ENCODE data around the gene GRM8.

The GRM8 gene

DNA sequence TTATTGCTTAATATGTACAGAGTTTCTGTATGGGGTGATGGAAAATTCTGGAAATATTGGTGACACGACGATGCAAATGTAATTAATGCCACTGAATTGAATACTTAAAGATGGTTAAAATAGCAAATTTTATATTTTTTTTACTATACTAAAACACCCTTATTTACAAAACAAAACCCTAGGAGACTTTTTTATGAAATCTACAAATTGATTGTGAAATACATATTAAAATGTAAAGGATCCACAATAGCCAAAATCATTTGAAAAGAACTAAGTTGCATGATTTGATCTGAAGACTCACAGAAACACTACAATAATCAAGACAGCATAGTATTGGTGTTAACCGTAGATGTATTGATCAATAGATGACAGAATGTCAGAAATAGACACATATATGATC, 252.0 kb downstream of the GRM8 start:
- no peak for TF ChIP-seq SIN3A (IDR thresholded peaks at IDR 0.05; ENCODE audit: borderline replicate concordance, insufficient read depth, low read length)

DNA sequence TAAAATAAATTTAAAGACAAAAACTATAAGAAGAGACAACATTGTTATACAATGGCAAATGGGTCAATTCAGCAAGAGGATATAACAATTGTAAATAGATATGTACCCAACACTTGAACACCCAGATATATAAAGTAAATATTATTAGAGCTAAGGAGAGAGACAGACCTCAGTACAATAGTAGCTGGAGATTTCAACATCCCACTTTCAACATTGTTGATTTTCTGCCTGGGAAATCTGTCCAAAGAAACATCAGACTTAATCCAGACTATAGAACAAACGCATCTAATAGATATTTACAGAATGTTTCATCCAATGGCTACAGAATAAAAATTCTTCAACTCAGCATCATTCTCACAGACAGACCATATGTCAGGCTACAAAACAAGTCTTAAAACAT, 256.1 kb downstream of the GRM8 start:
- no peak for TF ChIP-seq FOXP2 (optimal IDR thresholded peaks at IDR 0.05; ENCODE audit: borderline replicate concordance, extremely low read depth, extremely low read length, insufficient read depth)
- TF ChIP-seq, protein P1, sequence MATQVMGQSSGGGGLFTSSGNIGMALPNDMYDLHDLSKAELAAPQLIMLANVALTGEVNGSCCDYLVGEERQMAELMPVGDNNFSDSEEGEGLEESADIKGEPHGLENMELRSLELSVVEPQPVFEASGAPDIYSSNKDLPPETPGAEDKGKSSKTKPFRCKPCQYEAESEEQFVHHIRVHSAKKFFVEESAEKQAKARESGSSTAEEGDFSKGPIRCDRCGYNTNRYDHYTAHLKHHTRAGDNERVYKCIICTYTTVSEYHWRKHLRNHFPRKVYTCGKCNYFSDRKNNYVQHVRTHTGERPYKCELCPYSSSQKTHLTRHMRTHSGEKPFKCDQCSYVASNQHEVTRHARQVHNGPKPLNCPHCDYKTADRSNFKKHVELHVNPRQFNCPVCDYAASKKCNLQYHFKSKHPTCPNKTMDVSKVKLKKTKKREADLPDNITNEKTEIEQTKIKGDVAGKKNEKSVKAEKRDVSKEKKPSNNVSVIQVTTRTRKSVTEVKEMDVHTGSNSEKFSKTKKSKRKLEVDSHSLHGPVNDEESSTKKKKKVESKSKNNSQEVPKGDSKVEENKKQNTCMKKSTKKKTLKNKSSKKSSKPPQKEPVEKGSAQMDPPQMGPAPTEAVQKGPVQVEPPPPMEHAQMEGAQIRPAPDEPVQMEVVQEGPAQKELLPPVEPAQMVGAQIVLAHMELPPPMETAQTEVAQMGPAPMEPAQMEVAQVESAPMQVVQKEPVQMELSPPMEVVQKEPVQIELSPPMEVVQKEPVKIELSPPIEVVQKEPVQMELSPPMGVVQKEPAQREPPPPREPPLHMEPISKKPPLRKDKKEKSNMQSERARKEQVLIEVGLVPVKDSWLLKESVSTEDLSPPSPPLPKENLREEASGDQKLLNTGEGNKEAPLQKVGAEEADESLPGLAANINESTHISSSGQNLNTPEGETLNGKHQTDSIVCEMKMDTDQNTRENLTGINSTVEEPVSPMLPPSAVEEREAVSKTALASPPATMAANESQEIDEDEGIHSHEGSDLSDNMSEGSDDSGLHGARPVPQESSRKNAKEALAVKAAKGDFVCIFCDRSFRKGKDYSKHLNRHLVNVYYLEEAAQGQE (IDR thresholded peaks at IDR 0.05; ENCODE audit: insufficient read depth in 1 of 2, low read depth in 2 of 2, low read length in 2 of 2), result no peak
- no peak for TF ChIP-seq POLR2AphosphoS5 (IDR thresholded peaks at IDR 0.05; ENCODE audit: low read depth, low read length)
- TF ChIP-seq TAF1 (IDR thresholded peaks at IDR 0.05; ENCODE audit: borderline replicate concordance, insufficient read depth, low read length), result no peak
- no peak for TF ChIP-seq SIN3A (IDR thresholded peaks at IDR 0.05; ENCODE audit: borderline replicate concordance, insufficient read depth, low read length)

DNA sequence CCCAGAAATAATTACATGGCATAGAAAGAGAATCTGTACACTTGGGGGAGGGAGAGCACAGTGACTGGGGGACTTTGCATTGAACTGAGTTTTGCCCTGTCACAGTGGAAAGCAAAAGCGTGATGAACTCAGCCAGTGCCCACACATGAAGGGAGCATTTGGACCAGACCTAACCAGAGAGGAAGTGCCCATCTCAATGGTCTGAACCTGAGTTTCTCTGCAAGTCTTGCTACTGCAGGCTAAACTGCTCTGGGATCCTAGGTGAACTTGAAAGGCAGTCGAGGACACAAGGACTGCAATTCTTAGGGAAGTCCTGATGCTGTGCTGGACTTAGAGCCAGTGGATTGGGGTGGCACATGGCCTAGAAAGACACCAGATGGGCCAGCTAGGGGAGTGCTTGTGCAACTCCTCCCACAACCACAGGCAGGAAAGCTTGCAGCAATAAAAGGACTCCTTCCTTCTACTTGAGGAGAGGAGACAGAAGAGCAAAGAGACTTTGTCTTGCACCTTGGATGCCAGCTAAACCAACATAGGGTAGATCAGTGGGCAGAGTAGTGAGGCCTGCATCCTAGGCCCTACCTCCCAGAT, 259.0 kb downstream of the GRM8 start:
- TF ChIP-seq SIN3A (IDR thresholded peaks at IDR 0.05; ENCODE audit: borderline replicate concordance, insufficient read depth, low read length) (no peak), FOXP2 (optimal IDR thresholded peaks at IDR 0.05; ENCODE audit: borderline replicate concordance, extremely low read depth, extremely low read length, insufficient read depth) (no peak), POLR2AphosphoS5 (IDR thresholded peaks at IDR 0.05; ENCODE audit: low read depth, low read length) (no peak), TAF1 (IDR thresholded peaks at IDR 0.05; ENCODE audit: borderline replicate concordance, insufficient read depth, low read length) (no peak)
- TF ChIP-seq, protein P1 (IDR thresholded peaks at IDR 0.05; ENCODE audit: insufficient read depth in 1 of 2, low read depth in 2 of 2, low read length in 2 of 2), result no peak

DNA sequence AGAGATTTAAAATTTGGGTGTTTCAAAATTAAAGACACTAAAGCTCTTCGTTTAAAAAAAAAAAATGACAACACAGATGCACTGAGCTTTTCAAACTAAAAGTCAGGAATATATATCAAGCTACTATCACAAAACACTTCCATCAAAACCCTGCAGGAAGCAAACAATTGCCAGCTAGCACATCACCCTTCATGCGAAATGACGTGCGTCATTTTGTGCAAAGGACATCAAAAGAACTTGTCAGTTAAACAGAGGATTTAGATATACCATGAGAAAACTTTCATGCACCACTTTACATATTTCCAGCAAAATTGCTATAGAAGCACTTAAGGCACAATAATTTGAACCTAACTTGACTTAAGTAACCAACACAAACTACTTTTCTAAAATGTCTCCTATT, 264.7 kb downstream of the GRM8 start:
- TF ChIP-seq TAF1 (IDR thresholded peaks at IDR 0.05; ENCODE audit: borderline replicate concordance, insufficient read depth, low read length), result no peak
- TF ChIP-seq SIN3A (IDR thresholded peaks at IDR 0.05; ENCODE audit: borderline replicate concordance, insufficient read depth, low read length), result no peak
- no peak for TF ChIP-seq FOXP2 (optimal IDR thresholded peaks at IDR 0.05; ENCODE audit: borderline replicate concordance, extremely low read depth, extremely low read length, insufficient read depth)
- TF ChIP-seq POLR2AphosphoS5 (IDR thresholded peaks at IDR 0.05; ENCODE audit: low read depth, low read length), result no peak
- TF ChIP-seq, protein P1 (IDR thresholded peaks at IDR 0.05; ENCODE audit: insufficient read depth in 1 of 2, low read depth in 2 of 2, low read length in 2 of 2), result no peak

DNA sequence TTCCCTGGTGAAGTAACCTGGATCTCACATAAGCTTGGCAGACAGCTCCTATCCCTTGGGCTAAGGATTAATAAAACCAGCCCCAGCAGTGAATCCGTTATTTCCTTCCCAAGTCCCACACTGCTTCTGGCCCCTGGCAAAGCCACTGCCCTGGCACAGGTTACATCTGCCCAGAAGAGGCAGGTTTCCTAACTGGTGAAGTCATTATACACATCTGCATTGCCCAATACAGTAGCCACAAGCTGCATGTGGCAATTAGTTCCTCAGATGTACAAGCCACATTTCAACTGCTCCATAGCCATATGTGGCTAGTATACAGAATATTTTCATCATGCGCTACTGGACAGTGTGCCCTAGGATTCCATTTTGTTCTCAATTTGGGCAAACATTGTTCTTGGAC, 273.0 kb downstream of the GRM8 start:
- TF ChIP-seq, protein P1 (IDR thresholded peaks at IDR 0.05; ENCODE audit: insufficient read depth in 1 of 2, low read depth in 2 of 2, low read length in 2 of 2), result no peak
- TF ChIP-seq FOXP2 (optimal IDR thresholded peaks at IDR 0.05; ENCODE audit: borderline replicate concordance, extremely low read depth, extremely low read length, insufficient read depth), result no peak
- TF ChIP-seq SIN3A (IDR thresholded peaks at IDR 0.05; ENCODE audit: borderline replicate concordance, insufficient read depth, low read length), result no peak
- TF ChIP-seq TAF1 (IDR thresholded peaks at IDR 0.05; ENCODE audit: borderline replicate concordance, insufficient read depth, low read length), result no peak
- TF ChIP-seq POLR2AphosphoS5 (IDR thresholded peaks at IDR 0.05; ENCODE audit: low read depth, low read length), result no peak

Measured in PFSK-1 (cell line).